IPS-20b (cell line): ENCODE results near the gene IL11RA.
A peak's percentile ranks its signal among the peaks of the same experiment; 100 is the strongest.

Source experiments
- H3K27ac ChIP-seq: one replicate; pipeline ENCODE4 v1.5.1; 2013; ENCODE audit warnings: low read length
- H3K27me3 ChIP-seq: 2 replicates; pipeline ENCODE4 v1.6.1; 2013; ENCODE audit warnings: mild to moderate bottlenecking, low read length, inconsistent platforms; ENCODE audit not compliant: insufficient read depth
- H3K36me3 ChIP-seq: 2 replicates; pipeline ENCODE4 v1.6.1; 2013; ENCODE audit warnings: low read depth, mild to moderate bottlenecking, inconsistent platforms, low read length, moderate library complexity; ENCODE audit not compliant: insufficient read depth
- H3K4me1 ChIP-seq: 2 replicates; pipeline ENCODE4 v1.6.1; 2013; ENCODE audit warnings: mild to moderate bottlenecking, control low read depth, inconsistent platforms, low read length, moderate library complexity; ENCODE audit not compliant: insufficient read depth
- H3K4me3 ChIP-seq: 2 replicates; pipeline ENCODE4 v1.5.1; 2013; ENCODE audit warnings: mild to moderate bottlenecking, low read length, inconsistent platforms
- H3K9ac ChIP-seq: 2 replicates; pipeline ENCODE4 v1.6.1; 2013; ENCODE audit warnings: low read depth, mild to moderate bottlenecking, inconsistent platforms, low read length, moderate library complexity
- H3K9me3 ChIP-seq: 2 replicates; pipeline ENCODE4 v1.6.1; 2013; ENCODE audit warnings: mild to moderate bottlenecking, low read depth, low read length, inconsistent platforms; ENCODE audit not compliant: insufficient read depth

Gene IL11RA

DNA sequence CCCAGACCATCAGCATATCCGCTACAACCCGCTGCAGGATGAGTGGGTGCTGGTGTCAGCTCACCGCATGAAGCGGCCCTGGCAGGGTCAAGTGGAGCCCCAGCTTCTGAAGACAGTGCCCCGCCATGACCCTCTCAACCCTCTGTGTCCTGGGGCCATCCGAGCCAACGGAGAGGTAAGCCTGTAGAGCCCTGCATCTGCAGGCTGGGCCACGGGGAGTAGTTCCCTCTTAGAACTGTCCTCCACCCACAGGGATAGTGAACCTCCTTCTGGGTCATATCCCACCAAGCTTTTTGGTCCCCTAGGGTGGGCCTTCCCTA lies 4.9 kb upstream of the IL11RA start:
- Histone ChIP-seq H3K27ac (peak overlapping the region; percentile 88), H3K4me1 (peaks cover 17% of the 10 kb centered on the region), H3K4me3 (peak overlapping the region; percentile 95), H3K9ac (peak overlapping the region; percentile 91), H3K36me3 (peaks cover 26% of the 10 kb centered on the region), H3K27me3 (no peaks in the 10 kb centered on the region), H3K9me3 (no peaks in the 10 kb centered on the region)

GRCh38 chr9:34647651-34648050 lies 4.3 kb upstream of the IL11RA start:
- Histone ChIP-seq H3K9me3 (no peaks in the 10 kb centered on the region), H3K36me3 (peaks cover 26% of the 10 kb centered on the region), H3K27ac (no peak overlapping the region), H3K4me3 (peak overlapping the region; percentile 95), H3K4me1 (peaks cover 17% of the 10 kb centered on the region), H3K9ac (peak overlapping the region; percentile 91; the same call in 1 of the 2 replicates), H3K27me3 (no peaks in the 10 kb centered on the region)

DNA sequence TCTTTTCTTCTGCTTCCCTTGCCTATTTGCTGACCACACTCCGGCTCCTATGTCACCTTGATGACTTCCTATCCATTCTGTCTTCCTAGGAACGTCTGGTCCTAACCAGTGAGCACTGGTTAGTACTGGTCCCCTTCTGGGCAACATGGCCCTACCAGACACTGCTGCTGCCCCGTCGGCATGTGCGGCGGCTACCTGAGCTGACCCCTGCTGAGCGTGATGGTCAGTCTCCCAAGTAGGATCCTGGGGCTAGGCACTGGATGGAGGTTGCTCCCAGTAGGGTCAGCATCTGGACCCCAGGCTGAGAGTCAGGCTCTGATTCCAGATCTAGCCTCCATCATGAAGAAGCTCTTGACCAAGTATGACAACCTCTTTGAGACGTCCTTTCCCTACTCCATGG lies 3.3 kb upstream of the IL11RA start:
- Histone ChIP-seq H3K36me3 (peaks cover 26% of the 10 kb centered on the region), H3K4me1 (peaks cover 21% of the 10 kb centered on the region), H3K9me3 (no peaks in the 10 kb centered on the region), H3K9ac (no peak overlapping the region), H3K4me3 (no peak overlapping the region), H3K27ac (no peak overlapping the region), H3K27me3 (no peaks in the 10 kb centered on the region)

- no peaks in the 10 kb centered on the region for H3K27me3 ChIP-seq
- peaks cover 14% of the 10 kb centered on the region; the same call in 1 of the 2 replicates for H3K4me1 ChIP-seq
- H3K27ac ChIP-seq: no peak overlapping the region
- no peak overlapping the region for H3K4me3 ChIP-seq
- H3K9me3 ChIP-seq: no peaks in the 10 kb centered on the region
- H3K9ac ChIP-seq: no peak overlapping the region
- H3K36me3 ChIP-seq: peaks cover 26% of the 10 kb centered on the region
These were observed 1.2 kb upstream of the IL11RA start for GRCh38 chr9:34650816-34651215.

DNA sequence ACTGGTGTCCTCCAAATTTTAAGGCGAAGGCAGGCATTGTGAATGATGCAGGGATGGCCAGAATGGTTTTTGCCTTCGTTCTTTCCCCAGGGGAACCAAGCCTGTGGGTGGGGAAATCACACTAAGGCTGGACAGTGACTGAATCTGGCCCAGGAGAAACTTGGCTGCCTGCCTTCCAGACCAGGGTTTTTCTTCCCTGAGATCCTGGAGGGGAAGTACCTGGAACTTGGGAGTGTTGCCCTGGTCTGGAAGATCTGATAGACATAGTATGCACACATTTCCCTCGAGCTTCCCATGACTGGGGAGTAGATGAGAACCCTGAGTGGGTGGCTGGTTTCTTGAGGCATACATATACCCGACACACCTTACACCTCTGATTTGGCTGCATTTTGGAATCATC lies 664 bp upstream of the IL11RA start:
- Histone ChIP-seq H3K27me3 (no peaks in the 10 kb centered on the region), H3K4me3 (peak overlapping the region; percentile 66), H3K9ac (peak overlapping the region; percentile 63; the same call in 1 of the 2 replicates), H3K4me1 (peaks cover 9% of the 10 kb centered on the region; the same call in 1 of the 2 replicates), H3K36me3 (peaks cover 26% of the 10 kb centered on the region), H3K27ac (peak overlapping the region; percentile 20), H3K9me3 (no peaks in the 10 kb centered on the region)

DNA sequence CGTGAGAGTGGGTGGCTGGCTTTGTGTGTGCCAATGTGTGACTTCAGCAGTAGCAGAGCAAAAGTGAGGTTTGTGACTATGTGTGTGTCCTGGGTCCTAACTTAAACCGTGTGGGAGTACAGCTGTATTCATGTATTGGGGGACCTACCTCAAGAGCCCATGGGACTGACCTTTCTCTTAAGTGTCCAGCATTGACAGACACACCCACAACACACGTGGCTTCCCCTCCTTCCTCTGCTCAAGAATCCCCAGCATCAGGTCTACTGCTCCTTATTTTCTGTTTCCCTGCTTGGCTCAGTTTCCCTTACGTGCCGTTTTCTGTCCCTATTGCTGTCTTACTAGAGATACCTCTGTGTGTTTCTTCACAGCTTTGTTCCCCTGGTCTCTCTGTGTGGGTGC lies 616 bp downstream of the IL11RA start:
- H3K27ac ChIP-seq: no peak overlapping the region
- H3K36me3 ChIP-seq: peaks cover 26% of the 10 kb centered on the region
- H3K27me3 ChIP-seq: no peaks in the 10 kb centered on the region
- peak overlapping the region; percentile 66; the same call in 1 of the 2 replicates for H3K4me3 ChIP-seq
- H3K9me3 ChIP-seq: no peaks in the 10 kb centered on the region
- H3K9ac ChIP-seq: no peak overlapping the region
- H3K4me1 ChIP-seq: peaks cover 9% of the 10 kb centered on the region; the same call in 1 of the 2 replicates

DNA sequence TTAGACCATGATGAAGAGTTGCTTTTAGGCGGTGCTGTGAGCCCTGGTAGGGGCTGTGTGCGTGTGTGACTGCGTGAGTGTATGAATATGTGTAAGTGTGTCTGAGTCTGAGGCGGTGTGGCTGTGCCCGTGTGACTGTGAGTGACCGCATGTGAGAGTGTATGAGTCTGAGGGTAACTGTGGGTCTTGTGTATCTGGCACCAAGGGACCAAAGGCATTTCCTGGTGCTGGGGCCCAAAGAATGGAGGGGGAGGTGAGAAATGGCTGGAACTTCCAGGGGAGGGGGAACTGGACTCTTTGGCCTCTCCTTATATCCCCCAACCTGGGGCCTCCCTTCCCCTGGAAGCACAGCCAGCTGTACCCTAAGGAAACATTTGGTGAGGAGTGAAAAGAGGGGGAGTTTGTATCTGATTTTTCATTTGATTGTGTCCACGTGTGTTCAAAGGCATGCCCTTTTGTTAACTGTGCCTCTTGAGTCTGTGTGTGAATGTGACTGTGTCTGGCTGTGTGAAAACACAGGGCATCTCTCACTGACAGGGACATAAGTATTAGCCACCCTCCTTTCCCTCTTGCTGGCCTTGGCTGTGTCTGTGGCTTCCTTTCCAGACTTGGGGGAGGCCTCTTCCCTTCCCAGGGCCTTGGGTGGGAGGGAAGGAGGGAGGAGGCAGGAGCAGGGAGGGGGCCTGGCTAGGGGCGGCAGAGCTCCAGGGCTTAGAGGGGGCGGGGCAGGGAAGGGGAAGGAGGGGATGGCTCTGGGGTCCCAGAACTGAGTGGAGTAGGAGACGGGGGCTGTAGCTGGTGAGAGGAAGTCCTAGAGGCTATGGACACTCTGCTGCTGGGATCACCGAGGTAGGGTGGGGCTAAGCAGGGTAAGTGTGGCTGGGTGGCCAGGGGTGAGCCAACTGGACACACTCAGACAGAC lies 1.4 kb downstream of the IL11RA start:
- H3K27me3 ChIP-seq: no peaks in the 10 kb centered on the region
- H3K4me1 ChIP-seq: peaks cover 9% of the 10 kb centered on the region; the same call in 1 of the 2 replicates
- H3K4me3 ChIP-seq: no peak overlapping the region
- peaks cover 21% of the 10 kb centered on the region for H3K36me3 ChIP-seq
- no peak overlapping the region for H3K9ac ChIP-seq
- no peak overlapping the region for H3K27ac ChIP-seq
- no peaks in the 10 kb centered on the region for H3K9me3 ChIP-seq

DNA sequence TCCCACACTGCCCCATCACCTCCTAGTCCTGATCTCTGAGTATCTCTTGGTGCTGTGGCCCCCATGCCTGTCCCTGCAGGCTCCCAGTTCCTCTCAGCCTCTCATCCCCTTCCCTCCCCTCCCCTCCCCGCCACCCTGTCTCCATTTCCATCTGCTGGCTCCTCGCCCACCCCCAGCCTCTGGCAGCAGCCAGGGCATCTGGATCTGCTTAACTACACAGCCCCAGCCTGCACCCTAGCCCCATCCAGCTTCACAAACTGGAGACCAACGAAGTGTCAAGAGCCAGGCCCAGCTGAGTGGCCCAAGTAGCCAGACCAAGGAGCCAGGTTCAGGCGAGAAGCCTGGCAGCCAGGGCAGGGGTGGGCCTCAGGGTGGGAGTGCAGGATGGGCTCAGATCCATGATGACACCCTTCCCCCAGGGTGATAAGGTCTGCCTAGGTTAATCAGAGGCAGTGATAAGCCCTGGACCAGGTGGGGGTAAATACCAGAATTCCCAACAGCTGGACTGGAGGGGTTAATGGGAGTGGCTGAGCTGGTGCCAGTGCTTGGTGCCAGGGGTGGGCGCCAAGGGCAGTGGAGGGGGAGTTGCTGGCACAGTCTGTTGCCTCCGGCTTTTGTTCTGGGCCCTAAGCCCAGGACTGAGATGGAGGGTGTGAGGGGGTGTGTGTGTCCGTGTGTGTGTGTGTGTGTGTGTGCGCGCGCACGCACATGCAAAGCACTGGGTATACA lies 2.5 kb downstream of the IL11RA start:
- Histone ChIP-seq H3K4me1 (peaks cover 9% of the 10 kb centered on the region; the same call in 1 of the 2 replicates), H3K9me3 (no peaks in the 10 kb centered on the region), H3K4me3 (no peak overlapping the region), H3K9ac (no peak overlapping the region), H3K36me3 (peaks cover 10% of the 10 kb centered on the region), H3K27me3 (no peaks in the 10 kb centered on the region), H3K27ac (no peak overlapping the region)

DNA sequence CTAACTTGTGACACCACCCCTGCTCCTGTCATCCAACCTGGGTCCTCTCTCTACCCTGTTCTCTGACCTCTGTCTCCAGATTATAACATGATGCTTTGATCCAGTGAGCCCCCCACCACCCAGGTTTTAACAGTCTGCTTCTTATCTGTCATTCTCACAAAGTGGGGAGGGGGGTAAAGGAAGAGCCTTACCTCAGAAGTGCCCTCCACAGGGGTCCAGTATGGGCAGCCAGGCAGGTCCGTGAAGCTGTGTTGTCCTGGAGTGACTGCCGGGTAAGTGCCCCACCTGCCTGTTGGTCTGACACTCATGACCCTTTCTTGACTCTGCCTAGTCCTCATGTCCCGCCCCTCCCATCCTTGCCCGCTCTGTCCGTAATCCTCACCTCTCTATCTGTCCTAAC lies 3.4 kb downstream of the IL11RA start:
- no peak overlapping the region for H3K4me3 ChIP-seq
- H3K36me3 ChIP-seq: peaks cover under 1% of the 10 kb centered on the region; the same call in 1 of the 2 replicates
- no peaks in the 10 kb centered on the region for H3K27me3 ChIP-seq
- H3K4me1 ChIP-seq: peaks cover 9% of the 10 kb centered on the region; the same call in 1 of the 2 replicates
- no peak overlapping the region for H3K9ac ChIP-seq
- no peak overlapping the region for H3K27ac ChIP-seq
- no peaks in the 10 kb centered on the region for H3K9me3 ChIP-seq

GRCh38 chr9:34656992-34657391 lies 5.0 kb downstream of the IL11RA start:
- peaks cover 4% of the 10 kb centered on the region; the same call in 1 of the 2 replicates for H3K4me1 ChIP-seq
- H3K9me3 ChIP-seq: no peaks in the 10 kb centered on the region
- no peaks in the 10 kb centered on the region for H3K27me3 ChIP-seq
- no peak overlapping the region for H3K4me3 ChIP-seq
- H3K36me3 ChIP-seq: no peaks in the 10 kb centered on the region
- no peak overlapping the region for H3K9ac ChIP-seq
- no peak overlapping the region for H3K27ac ChIP-seq

DNA sequence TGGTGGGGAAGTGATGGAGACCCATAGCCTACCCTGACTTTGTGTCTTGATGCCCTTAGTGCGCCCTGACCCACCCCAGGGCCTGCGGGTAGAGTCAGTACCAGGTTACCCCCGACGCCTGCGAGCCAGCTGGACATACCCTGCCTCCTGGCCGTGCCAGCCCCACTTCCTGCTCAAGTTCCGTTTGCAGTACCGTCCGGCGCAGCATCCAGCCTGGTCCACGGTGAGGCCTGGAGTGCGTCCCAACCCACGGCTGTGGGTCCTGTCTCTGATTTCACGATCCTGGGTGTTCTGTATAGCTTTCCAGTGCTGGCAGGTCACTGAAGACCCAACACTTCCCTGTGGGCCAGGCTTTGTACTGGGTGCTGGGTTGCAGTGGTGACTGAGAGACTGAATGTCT lies 6.5 kb downstream of the IL11RA start:
- Histone ChIP-seq H3K27ac (no peak overlapping the region), H3K9me3 (no peaks in the 10 kb centered on the region), H3K9ac (no peak overlapping the region), H3K4me3 (no peak overlapping the region), H3K36me3 (no peaks in the 10 kb centered on the region), H3K4me1 (peaks cover under 1% of the 10 kb centered on the region; the same call in 1 of the 2 replicates), H3K27me3 (no peaks in the 10 kb centered on the region)
